NCI-H460 (cell line): Measurements from ENCODE around the gene CRX. TPM values are rescaled to one million over a fixed set of nuclear protein-coding genes. Genes with fewer than 3 reads are reported as not detected.
"Not testable (repeated sequence)": the region's sequence is repeated elsewhere in the genome, so short reads cannot be mapped to it uniquely, and the experiment has no call there.

ENCODE experiments used
- DNase-seq: peaks from one replicate; pipeline ENCODE4 v3.0.0-alpha.2; 2016; ENCODE audit warnings: low read depth; ENCODE audit errors: extremely low read depth
- small RNA-seq, 2 experiments: library from RNA; depleted of rRNA; stranded (forward); fragments of <200 nt; gene quantifications; one replicate each; pipeline ENCODE3, GENCODE V24; 2014
- total RNA-seq: library from RNA; depleted of rRNA; stranded (reverse); fragments of >200 nt; shearing (Covaris generic); gene quantifications from 2 replicates; pipeline ENCODE4 v1.2.3, GENCODE V29; 2014; rRNA removed

Gene CRX
- total RNA-seq, 1 experiment from 2014 or later, result not detected

DNA sequence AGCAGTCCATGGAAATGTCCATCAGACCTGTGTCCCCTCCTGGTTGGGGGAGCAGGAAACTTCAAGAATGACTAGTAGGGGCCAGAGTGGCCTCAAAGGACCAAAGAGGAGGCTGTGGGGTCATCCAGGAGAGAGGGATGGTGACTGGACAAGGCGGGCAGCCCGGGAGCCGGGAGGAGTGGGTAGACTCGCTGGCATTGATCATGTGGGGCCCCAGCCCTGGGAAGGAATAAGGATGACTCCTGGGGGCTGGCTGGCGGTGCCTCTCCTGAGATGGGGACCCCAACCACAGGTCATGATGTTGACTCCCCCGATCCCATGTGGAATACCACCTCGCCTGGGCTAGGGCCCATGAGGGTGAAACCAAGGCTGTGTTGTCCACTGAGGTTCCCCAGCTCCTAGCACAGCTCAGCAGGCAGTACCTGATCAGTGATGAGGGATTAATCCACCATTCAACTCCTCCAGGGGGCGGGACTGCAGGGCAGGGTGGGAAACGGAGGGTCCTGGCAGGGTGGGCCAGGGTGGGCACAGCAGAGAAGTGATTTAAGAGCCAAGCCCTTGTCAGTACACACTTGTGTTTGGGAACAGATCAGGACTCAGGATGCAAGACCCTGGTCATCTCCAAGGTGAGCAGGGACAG, 37.0 kb downstream of the CRX start, which contains the start of gene TPRX2:
TSS of gene TPRX2 (plus strand) at position 590 of the 640 bp plus-strand sequence. CDS start at position 602, 12 bp downstream.
- not testable (repeated sequence) for DNase-seq

- not testable (repeated sequence) for DNase-seq
Measured at GRCh38 chr19:47859838-47860237, 38.1 kb downstream of the CRX start.

GRCh38 chr19:47860602-47861297, 39.0 kb downstream of the CRX start:
- no peak for DNase-seq

- no peak for DNase-seq
Measured at GRCh38 chr19:47861630-47862029, 39.9 kb downstream of the CRX start.

DNA sequence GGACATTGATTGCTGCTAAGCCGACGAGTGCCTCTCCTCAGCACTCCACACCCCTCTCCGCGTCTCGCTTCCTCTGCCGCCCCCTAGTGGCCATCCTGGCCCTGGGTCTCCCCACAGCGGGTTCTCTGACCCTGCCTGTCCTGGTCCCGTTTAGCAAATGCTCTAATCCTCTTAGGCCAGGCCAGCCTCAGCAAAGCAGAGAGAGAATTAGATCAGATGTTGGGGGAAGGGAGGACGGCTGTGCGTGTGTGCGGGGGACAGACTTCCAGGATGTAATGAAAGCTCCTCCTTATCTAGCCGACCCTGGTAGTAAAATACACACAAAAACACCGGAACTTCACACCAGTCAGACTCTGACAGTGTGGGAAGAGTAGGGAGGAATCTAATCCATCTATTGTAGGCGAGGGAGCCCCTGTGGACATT, 41.8 kb downstream of the CRX start:
- DNase-seq, result peak; percentile 70

DNA sequence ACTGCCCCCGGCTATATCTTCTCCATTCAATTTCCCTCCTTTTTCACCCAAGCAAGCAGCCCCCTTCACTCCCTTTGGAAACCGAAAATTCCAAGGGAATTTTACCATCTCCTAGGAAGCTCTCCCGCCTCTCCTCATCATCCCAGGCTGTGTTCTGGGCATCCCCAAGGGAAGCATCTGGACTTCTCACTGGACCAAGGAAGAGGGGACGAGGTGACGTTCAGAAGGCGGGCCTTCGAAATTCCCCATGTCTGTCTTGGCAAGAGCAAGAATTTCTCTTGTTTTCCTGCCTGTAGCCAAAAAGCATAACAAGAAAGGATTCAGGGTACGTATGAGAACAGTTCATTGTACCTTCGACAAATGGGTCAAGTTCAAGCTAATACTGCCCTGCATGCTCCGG, 43.4 kb downstream of the CRX start:
- DNase-seq, result no peak

GRCh38 chr19:47878906-47879305, 57.2 kb downstream of the CRX start:
- no peak for DNase-seq

GRCh38 chr19:47879385-47879784, 57.6 kb downstream of the CRX start:
- not testable (repeated sequence) for DNase-seq

- no peak for DNase-seq
Measured at GRCh38 chr19:47881757-47882156, 60.0 kb downstream of the CRX start.

- DNase-seq, result no peak
Measured at GRCh38 chr19:47882890-47883289, 61.2 kb downstream of the CRX start.

GRCh38 chr19:47885067-47885463, 63.3 kb downstream of the CRX start:
- no peak for DNase-seq

DNA sequence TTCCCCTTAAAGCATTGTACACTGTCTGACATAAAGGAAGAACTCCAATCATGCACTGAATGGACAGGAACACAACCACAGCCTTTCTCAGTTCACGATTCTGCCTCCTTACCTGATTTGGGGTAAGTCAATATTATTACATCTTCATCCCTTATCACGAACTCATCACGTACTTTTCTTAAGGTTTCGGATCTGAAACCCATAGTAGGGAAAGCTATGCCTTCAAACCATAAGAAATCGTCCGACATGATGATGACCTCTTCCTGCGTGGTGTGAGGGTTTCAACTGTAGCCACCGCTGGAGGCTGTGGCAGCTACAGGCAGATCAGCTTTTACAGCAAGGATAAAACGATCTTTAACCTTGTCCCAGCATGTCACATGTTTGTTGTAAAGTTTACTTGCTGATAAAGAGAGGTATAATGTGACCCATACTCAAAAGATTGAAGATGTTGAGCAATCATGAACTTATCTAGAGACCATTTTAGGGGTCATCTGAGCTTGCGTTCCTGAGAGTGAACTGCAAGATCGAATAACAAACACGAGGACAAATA, 64.3 kb downstream of the CRX start, which contains the start of gene SULT2A1:
TSS of gene SULT2A1 (minus strand) at position 306 of the 550 bp plus-strand sequence. CDS start at position 248, 58 bp downstream.
- no peak for DNase-seq

DNA sequence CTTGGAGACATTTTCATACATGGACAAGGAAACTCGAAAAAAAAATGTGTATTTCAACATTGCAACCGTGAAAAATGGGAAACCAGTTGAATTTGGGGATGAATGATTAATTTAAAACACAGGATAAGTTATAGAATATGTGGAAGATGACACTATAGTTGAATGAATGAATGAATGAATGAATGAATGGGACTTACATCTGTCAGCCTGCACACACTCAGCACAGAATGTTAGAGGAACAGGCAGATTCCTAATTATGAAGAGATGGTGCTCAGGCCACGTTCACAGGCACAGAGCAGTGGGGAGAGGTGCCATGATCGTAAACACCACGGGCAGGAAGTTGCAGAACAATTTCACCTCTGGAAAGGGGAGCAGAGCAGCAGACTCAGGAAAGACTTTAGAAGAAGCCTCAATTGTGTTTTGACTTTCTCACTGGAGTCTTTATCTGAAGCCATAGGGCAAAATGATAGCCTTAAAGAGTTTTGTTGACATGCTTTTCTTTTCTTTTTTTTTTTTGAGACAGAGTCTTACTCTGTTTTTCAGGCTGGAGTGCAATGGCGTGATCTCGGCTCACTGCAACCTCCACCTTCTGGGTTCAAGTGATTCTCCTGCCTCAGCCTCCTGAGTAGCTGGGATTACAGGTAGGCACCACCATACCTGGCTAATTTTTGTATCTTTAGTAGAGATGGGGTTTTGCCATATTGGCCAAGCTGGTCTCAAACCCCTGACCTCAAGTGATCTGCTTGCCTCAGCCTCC, 69.3 kb downstream of the CRX start:
- DNase-seq, result no peak

- DNase-seq, result no peak
Measured at GRCh38 chr19:47891622-47891922, 69.8 kb downstream of the CRX start.

GRCh38 chr19:47891923-47892666, 70.4 kb downstream of the CRX start:
- no peak for DNase-seq

Small RNA genes lying within 50 kb of the gene (small RNA-seq; reads per million reads assigned to genes)
- gene AC008745.1, result 0 reads per million in 2 experiments

Other genes starting within 250 kb of the CRX start
- gene ZNF541, start 248.8 kb upstream of the CRX start, total RNA-seq, result not detected in 2 replicates
- gene BICRA, start 212.8 kb upstream of the CRX start, total RNA-seq, result 0.40 and 0.72 TPM in 2 replicates
- 0.87 and 1.0 TPM in 2 replicates for gene EHD2, start 108.5 kb upstream of the CRX start, total RNA-seq
- 114 and 132 TPM in 2 replicates for gene NOP53, start 76.4 kb upstream of the CRX start, total RNA-seq
- gene SELENOW, start 43.2 kb upstream of the CRX start, total RNA-seq, result 58.4 and 58.8 TPM in 2 replicates
- gene TPRX1, start 17.4 kb upstream of the CRX start, total RNA-seq, result not detected in 2 replicates
- gene TPRX2, start 37.3 kb downstream of the CRX start, total RNA-seq, result not detected in 2 replicates
- not detected in 2 replicates for gene SULT2A1, start 64.4 kb downstream of the CRX start, total RNA-seq
- not detected in 2 replicates for gene BSPH1, start 170.2 kb downstream of the CRX start, total RNA-seq
- not detected in 2 replicates for gene ELSPBP1, start 172.7 kb downstream of the CRX start, total RNA-seq
- not detected in 2 replicates for gene CABP5, start 222.1 kb downstream of the CRX start, total RNA-seq